ENCODE data around the gene KMT5B. TPM values are rescaled to one million over a fixed set of nuclear protein-coding genes. Genes with fewer than 3 reads are reported as not detected.
A peak's percentile ranks its signal among the peaks of the same experiment; 100 is the strongest.

Gene KMT5B
- total RNA-seq, 2 donors from 2014 or later: 34.3 to 39.0 TPM

GRCh38 chr11:68224606-68225005 is 11.5 kb upstream of the KMT5B start:
- intact Hi-C loops (cut with DNase I): no loop called here
- DNase-seq (ENCODE audit: low spot score): no peak

GRCh38 chr11:68223275-68223674 is 10.2 kb upstream of the KMT5B start:
- DNase-seq (ENCODE audit: low spot score): no peak
- intact Hi-C loops (cut with DNase I): no loop called here

GRCh38 chr11:68221406-68221805 is 8.3 kb upstream of the KMT5B start:
- intact Hi-C loops (cut with DNase I): no loop called here
- no peak for DNase-seq (ENCODE audit: low spot score)

- DNase-seq (ENCODE audit: low spot score): no peak
- intact Hi-C loops (cut with DNase I): no loop called here
Observed at GRCh38 chr11:68216171-68216938, 3.3 kb upstream of the KMT5B start.

- intact Hi-C loops (cut with DNase I): no loop called here
- no peak for DNase-seq (ENCODE audit: low spot score)
Observed at GRCh38 chr11:68215524-68216170, 2.6 kb upstream of the KMT5B start.

- DNase-seq (ENCODE audit: low spot score): no peak
- intact Hi-C loops (cut with DNase I): no loop called here
Observed at GRCh38 chr11:68215087-68215445, 2.0 kb upstream of the KMT5B start.

- intact Hi-C loops (cut with DNase I): loop anchor here in 1 of 2 donors (5.0 kb wide), 1 partner anchor 83 kb away; no protein-coding TSS in a partner anchor
- DNase-seq (ENCODE audit: low spot score): peak; percentile 84
Observed at GRCh38 chr11:68214173-68215086, 1.3 kb upstream of the KMT5B start.

GRCh38 chr11:68213555-68214172 is 568 bp upstream of the KMT5B start:
- intact Hi-C loops (cut with DNase I): loop anchor here in 1 of 2 donors (5.0 kb wide), 1 partner anchor 84 kb away; no protein-coding TSS in a partner anchor
- DNase-seq (ENCODE audit: low spot score): peak; percentile 96

- intact Hi-C loops (cut with DNase I): loop anchor here in 1 of 2 donors (5.0 kb wide), 1 partner anchor 85 kb away; no protein-coding TSS in a partner anchor
- peak; percentile 91 for DNase-seq (ENCODE audit: low spot score)
Observed at GRCh38 chr11:68212421-68213134, 518 bp downstream of the KMT5B start.

GRCh38 chr11:68211546-68211945 is 1.6 kb downstream of the KMT5B start:
- no peak for DNase-seq (ENCODE audit: low spot score)
- intact Hi-C loops (cut with DNase I): loop anchor here in 1 of 2 donors (5.0 kb wide), 1 partner anchor 86 kb away; no protein-coding TSS in a partner anchor

GRCh38 chr11:68206211-68206610 is 6.9 kb downstream of the KMT5B start:
- intact Hi-C loops (cut with DNase I): no loop called here
- no peak for DNase-seq (ENCODE audit: low spot score)

- no peak for DNase-seq (ENCODE audit: low spot score)
- intact Hi-C loops (cut with DNase I): no loop called here
Observed at GRCh38 chr11:68204402-68204801, 8.7 kb downstream of the KMT5B start.

- intact Hi-C loops (cut with DNase I): no loop called here
- no peak for DNase-seq (ENCODE audit: low spot score)
Observed at GRCh38 chr11:68202165-68202564, 10.9 kb downstream of the KMT5B start.

GRCh38 chr11:68201492-68201891 is 11.6 kb downstream of the KMT5B start:
- intact Hi-C loops (cut with DNase I): no loop called here
- no peak for DNase-seq (ENCODE audit: low spot score)

GRCh38 chr11:68200639-68201038 is 12.5 kb downstream of the KMT5B start:
- DNase-seq (ENCODE audit: low spot score): no peak
- intact Hi-C loops (cut with DNase I): no loop called here

- no peak for DNase-seq (ENCODE audit: low spot score)
- intact Hi-C loops (cut with DNase I): no loop called here
Observed at GRCh38 chr11:68199295-68199987, 13.7 kb downstream of the KMT5B start.

- no peak for DNase-seq (ENCODE audit: low spot score)
- intact Hi-C loops (cut with DNase I): no loop called here
Observed at GRCh38 chr11:68196219-68196618, 16.9 kb downstream of the KMT5B start.

GRCh38 chr11:68194675-68195294 is 18.3 kb downstream of the KMT5B start:
- intact Hi-C loops (cut with DNase I): no loop called here
- DNase-seq (ENCODE audit: low spot score): no peak
